HL-60/S4 (cell line): ENCODE data around the gene MRGPRE.
"Not testable (repeated sequence)": the region's sequence is repeated elsewhere in the genome, so short reads cannot be mapped to it uniquely, and the experiment has no call there.

Experiments
- in situ Hi-C: fragments of 300-500 bp; cut with MboI; formaldehyde crosslinking; loops from 2 replicates; pipeline ENCODE4 v1.14.3; 2022; ENCODE audit warnings: low sequenced_read_pairs

Gene MRGPRE, protein sequence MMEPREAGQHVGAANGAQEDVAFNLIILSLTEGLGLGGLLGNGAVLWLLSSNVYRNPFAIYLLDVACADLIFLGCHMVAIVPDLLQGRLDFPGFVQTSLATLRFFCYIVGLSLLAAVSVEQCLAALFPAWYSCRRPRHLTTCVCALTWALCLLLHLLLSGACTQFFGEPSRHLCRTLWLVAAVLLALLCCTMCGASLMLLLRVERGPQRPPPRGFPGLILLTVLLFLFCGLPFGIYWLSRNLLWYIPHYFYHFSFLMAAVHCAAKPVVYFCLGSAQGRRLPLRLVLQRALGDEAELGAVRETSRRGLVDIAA

DNA sequence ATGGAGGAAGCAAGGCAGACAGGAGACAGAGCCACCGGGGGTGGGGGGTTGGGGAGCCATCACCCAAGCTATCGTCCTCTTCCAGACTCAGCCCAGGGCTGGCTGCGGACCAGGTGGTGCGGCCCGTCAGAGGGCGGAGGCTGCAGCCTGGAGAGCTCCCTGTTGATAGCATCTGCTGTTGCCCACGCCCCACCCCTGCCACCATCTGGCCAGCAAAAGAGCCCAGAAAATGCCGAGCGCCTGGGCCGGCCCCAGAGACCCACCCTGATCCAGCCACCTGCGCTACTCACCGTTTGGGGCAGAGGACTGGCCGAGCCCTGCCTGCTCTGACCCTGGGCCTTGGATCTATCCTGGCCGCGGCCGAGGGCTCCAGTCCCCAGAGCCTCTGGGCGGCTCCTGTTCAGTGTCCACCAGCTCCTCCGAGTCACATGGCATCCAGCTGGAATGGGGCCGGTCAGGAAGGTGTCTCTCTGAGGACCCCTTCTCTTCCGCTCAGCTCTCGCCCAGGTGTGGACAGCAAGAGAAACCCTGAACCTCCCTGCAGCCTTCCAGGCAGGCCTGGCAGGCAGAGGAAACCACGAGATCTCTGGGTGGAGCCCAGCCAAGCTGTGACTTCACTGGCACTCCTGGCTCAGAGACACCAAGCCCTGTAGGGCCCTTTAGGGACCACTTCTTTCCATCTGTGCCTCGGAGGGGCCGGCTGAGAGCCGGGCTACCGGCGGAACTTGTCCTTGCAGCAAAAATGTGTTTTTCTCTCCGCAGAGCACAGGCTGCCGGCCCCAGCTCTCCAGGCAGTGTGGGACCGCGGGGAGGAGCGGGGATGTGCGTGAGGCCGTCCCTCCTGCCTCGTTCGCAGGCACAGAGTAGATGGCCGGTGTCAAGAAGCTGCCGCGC lies at the start of gene MRGPRE:
MRGPRE (minus strand) TSS at position 567 of the 894 bp plus-strand sequence. CDS start 3,618 bp downstream, outside the sequence.
- in situ Hi-C loops, result no loop called here

DNA sequence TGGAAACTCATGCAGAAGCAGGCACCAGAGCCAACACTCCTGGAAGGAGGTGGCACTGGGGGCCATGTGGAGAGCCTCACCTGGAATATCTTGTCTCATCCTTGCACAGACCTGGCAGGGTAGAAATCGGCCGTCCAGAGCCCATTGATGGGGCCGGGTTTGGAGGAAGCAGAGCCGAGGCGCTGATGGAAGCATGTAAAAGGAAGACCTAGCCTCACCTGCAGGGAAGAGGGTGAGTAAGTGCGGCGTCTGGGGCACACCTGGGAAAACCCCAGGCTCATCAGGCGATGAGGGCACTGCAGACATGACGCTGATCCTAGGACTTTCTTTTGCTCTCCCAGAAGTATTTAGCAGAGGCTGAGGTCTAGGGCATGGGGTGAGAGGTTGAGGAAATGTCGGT lies 48.9 kb upstream of the MRGPRE start:
- in situ Hi-C loops, result not testable (repeated sequence)

DNA sequence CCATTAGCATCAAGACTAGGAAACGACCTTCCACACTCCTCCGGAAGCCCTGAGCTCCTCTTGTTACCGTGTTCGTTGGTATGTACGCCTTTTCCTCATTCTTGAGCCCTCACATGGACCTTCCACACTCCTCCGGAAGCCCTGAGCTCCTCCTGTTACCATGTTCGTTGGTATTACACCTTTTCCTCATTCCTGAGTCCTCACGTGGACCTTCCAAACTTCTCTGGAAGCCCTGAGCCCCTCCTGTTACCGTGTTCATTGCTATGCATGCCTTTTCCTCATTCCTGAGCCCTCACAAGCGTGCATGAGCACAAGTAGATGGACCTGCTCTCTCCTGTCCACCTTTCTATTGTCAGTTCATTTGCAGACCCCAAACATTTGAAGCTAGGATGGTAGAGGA lies 48.4 kb upstream of the MRGPRE start:
- in situ Hi-C loops, result not testable (repeated sequence)

DNA sequence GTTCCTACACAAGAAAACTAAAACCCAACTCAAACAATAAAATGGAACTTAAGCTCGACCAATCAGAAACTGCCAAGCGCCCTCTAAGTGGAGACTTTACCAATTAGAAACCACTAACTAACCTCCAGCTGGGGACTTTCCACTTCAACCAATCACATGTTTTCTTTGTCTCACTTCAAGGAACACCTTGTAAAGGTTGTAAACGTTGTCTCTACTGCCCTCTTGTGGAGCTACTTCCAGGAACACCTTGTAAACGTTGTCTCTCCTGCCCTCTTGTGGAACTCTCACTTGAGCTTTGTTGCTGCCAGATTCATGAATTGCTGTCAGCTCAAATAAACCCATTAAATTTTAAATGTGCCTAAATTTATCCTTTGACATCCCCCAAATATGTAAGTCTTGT lies 46.7 kb upstream of the MRGPRE start:
- in situ Hi-C loops, result not testable (repeated sequence)

DNA sequence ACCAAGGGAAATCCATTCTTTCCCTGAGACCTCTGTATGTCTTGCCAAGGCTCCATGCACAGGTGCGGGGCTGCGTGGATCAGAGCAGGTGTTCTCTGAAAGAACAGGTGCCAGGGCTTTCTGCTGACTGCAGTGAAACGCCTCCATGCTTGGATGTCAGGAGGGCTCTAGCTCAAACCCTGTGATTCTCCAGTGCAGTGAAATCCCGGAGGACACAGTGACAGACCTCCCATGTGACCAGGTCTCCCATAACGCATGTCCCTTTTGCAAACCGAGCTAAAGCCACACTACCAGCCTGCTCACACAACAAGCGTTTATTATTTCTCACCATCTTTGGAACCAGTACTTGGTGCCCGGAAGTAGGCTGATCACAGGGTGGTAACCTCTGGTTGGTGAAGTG lies 41.4 kb upstream of the MRGPRE start:
- in situ Hi-C loops, result not testable (repeated sequence)

DNA sequence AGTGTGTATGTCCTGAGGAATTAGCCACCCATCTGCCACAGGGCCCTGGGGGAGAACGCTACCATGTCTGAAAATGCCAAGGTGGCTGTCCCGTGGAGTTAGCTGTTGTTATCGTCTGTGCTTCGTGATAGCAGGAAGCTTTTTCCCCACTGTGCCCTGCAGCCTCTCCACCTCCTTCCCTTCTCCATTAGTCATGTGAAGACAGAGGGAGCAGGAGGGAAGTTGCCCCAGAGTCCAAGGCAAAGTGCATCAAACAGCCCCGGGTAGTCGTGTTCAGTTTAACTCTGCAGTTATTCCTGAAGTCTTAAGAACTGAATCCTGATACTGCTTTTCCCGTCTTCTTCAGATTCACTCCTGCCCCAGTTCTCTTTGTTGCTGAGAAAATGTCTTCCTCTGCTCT lies 30.3 kb upstream of the MRGPRE start:
- in situ Hi-C loops, result not testable (repeated sequence)

DNA sequence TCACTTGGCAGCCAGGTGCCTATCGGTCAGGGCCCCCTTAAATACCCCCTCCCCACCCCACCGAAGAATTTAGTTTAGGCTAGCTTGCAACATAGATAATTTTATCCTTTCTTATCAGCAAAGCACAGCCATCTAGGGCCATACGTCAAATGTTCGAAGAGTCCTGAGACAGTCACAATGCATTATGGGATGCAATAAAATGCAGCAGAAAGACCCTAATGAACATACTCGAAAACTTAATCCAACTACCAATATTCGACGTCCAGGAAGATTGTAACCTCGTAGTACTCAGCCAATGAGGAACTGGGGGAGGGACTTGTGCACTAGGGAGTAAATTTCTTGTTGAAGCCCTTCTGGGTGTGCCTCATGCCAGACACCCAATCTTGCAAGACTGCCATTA lies 29.6 kb upstream of the MRGPRE start:
- in situ Hi-C loops, result not testable (repeated sequence)

DNA sequence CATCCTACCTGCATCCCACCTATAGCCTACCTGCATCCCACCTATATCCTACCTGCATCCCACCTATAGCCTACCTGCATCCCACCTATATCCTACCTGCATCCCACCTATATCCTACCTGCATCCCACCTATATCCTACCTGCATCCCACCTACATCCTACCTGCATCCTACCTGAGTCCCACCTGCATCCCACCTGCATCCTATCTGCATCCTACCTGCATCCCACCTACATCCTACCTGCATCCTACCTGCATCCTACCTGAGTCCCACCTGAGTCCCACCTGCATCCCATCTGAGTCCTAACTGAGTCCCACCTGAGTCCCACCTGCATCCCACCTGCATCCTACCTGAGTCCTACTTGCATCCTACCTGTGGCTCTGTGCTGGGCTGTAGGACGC lies 25.3 kb upstream of the MRGPRE start:
- in situ Hi-C loops, result not testable (repeated sequence)

DNA sequence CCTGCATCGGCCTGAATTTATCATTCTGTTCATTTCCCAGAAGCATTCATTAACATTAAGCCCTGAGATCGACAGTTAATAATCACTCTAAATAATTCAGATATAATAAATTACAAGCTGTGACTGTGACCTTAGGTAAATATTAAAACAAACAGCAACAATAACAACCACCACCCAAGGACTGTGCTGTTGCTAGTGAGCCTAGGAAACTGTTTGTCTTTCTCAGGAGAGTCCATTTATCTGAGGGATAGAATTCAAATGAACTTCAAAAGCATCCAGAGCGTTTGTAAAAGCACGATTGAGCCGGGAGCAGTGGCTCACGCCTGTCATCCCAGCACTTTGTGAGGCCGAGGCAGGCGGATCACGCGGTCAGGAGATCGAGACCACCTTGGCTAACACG lies 23.0 kb upstream of the MRGPRE start:
- in situ Hi-C loops, result not testable (repeated sequence)

DNA sequence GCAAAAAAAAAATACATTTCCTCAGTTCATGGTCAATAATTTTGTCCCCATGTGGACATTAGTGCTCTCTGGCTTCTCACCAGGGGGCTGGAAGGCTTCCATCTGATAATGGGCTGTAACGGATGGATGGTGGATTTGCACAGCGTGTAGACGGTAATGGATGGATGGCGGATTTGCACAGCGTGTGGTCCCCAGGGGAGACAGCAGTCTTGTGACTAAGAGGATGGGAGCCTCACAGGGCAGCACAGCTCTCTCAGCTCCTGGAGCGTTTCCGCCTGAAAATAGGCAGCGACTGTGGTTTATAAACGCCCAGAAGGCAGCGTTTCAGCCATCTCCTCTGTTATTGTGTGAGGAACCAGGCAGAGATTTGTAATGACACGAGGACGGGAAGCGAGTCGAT lies 22.6 kb upstream of the MRGPRE start:
- in situ Hi-C loops, result not testable (repeated sequence)

DNA sequence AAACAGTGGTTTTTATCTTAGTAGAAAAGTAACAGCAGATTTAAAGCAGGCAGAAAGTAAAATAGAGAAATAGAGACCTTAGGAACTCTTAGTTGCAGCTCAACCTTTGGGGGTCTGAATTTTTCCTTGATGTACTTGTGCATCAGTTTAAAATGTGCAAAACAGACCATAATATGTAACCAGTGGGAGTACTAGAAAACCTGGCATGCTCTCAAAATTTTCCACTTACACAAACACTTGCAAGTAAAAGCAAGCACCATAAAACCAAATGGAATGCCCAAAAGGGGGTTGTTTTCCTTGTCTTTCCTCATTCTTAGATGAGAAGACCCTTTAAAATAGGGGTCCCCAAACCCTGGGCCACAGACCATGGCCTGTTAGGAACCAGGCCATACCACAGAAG lies 12.9 kb upstream of the MRGPRE start:
- in situ Hi-C loops, result no loop called here

DNA sequence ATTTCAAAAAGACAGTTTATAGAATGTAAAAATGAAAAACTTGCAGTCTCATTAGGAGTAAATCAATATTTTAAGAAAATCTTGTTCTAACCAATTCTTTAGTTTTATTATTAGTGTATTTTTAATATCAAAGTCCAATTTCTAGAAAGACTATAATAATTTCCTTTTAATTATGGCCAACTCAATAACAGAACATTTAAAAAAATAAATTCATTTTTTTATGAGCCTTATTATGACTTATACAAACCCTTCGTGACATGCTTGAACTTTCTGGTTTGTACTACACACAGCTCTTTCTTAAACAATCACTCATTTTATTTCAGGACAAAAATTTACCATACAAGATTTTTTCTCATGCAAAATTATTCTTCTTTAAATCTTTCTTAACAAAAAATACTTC lies 11.7 kb upstream of the MRGPRE start:
- in situ Hi-C loops, result no loop called here

DNA sequence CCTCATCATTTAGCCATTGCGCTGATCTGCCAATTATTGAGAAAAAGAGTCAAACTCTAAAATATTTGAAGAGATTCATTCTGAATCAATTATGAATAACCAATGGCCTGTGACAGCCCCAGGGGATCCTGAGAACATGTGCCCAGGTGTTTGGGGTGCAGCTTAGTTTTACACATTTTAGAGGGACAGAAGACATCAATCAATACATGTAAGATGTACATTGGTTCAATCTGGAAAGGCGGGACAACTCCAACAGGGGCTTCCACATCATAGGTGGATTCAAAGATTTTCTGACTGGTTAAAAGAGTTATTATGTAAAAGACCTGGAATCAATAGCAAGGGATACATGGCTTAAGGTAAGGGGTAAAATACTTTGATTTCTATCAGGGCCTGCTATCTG lies 4.9 kb upstream of the MRGPRE start:
- in situ Hi-C loops, result no loop called here

DNA sequence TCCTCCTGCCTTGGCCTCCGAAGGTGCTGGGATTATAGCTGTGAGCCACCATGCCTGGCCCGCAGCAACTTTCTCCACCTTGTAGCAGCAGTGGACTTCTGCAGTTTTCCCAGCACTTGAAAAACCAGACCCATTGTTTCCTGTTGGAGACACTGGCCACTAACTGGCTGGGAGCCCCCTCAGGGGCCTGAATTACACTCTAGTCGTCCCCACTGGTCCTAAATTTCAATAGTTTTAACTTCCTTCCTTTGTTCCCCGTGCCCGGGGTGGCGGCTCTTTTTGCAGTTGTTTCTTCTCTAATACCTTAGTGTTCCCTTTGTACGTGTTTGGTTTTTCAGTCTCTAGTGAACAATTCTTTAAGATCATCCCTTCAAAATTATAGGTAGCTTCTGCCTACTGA lies 2.6 kb upstream of the MRGPRE start:
- in situ Hi-C loops, result no loop called here

DNA sequence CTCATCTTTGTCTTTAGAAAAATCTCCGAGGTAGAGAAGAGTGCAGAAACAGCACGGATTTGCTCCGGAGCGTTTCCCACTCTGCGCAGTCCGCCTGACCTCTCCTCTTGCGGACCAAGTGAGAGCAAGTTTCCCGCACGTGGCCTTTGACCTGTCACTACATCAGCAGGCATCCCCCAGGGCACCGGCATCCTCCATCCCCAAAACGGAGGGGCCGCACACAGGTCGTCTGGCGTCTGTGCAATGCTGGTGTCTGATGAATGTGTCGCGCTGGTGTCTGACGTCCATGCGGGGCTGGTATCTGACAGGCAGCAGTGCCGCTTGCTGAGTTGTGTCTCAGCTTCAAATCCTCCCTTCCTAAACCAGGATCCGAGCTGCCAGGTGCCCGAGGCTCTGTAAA lies 739 bp upstream of the MRGPRE start:
- in situ Hi-C loops, result no loop called here

DNA sequence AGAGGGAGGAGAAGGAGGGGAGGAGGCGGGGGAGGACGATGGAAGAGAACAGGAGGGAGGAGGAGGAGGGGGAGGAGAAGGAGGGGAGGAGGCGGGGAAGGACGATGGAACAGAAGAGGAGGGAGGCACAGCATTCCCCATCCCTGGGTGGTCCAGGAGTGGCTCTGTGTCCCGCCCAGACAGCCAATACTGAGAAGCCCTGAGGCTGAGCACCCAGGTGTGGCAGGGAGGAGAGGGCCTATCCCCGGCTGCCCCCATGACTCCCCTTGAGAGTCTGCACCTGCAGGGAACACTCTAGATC lies 717 bp downstream of the MRGPRE start:
- in situ Hi-C loops, result no loop called here

DNA sequence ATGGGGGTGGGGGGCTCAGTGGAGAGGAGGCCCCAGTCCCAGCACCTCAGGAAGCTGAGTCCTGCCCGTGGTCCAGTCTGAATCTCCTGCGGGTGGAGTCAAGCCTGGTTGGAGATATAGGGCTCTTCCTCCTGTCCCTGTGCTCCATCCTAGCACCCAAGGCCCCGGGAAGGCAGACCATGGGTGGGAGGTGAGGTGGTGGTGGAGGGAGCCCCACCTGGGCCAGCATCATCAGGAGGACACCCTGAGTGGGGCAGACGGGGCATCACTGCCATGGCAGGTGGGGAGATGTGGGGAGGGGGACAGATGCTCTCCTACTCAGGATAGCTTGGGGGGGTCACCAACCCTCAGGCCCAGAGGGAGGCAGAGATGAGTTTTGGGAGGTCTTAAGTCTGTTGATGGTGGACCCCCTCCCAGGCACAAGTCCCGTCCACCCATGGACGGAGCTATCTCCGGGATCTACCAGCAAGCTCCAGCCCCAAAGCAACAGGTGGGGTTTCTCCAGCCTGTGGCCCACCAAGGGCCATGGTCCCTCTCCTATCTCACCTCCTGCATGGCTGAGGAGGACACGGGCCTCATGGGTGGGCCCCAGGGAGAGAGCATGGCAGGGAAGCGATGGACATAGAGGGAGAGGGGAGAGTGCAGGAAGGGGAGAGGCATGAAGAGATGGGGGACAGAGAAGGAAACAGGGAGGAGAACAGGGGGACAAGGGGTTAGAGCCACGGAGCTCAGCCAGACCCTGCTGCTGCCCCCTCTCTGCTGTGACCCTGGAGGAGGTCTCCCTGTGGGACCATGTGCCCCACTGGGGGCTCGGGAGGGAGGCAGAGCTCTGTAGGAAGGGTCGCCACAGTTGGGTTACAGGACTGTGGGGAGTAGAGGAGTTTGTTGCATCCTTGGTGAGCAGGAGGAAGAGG lies 1.3 kb downstream of the MRGPRE start:
- in situ Hi-C loops, result no loop called here

DNA sequence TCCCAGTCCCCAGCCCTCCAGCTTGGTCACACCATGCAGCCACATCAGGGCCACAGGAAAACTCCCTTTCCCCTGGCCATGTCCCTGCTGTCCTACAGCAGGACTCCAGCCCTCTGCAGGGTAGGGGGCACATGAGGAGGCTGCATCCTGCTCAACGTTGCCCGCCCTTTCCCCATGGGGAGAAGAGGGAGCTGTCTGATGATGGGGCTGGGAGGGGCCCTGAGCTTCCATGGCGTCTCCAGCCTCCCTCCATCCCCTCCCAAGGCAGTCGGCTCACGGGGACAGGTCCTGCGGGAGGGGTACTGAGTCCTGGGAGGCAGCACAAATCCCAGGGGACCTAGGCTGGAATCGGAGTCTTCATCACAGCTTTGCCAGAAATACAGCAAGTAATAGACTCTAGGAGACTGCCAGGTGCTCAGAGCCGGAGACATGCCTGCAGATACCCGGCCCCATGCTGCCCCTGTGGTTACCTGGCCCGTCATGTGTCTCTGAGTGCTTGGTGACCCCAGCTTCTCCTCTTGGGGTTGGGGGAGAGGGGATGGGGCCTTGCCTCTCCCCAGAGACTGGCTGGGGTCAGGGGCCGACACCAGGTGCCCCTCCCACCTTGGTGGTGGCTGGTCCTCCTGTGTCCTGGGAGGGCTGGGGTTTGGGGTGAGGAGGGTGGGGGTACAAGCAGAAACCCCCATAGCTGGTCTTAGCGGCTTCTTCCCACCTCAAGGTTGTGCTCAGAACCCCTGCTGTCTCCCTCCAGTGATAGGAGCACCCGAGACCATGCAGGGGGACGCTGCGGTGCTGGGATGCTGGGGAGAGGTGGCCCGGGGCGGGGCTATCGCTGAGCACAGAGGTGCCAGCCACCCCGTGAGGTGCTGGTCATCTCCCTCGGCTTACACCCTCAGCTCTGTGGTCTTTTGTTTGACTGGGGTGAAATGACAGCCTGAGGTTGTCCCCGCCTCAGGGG lies 2.3 kb downstream of the MRGPRE start:
- in situ Hi-C loops, result no loop called here

DNA sequence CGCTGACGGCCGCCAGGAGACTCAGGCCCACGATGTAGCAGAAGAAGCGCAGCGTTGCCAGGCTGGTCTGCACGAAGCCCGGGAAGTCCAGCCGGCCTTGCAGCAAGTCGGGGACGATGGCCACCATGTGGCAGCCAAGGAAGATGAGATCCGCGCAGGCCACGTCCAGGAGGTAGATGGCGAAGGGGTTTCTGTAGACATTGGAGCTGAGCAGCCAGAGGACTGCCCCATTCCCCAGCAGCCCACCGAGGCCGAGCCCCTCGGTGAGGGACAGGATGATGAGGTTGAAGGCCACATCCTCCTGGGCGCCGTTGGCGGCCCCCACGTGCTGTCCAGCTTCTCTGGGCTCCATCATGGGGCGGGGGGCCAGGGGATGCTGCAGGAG lies 3.8 kb downstream of the MRGPRE start:
- in situ Hi-C loops, result no loop called here
